NCI-H69 (cell line): ENCODE measurements around the gene SNRNP70.
"Not testable (repeated sequence)": the region's sequence is repeated elsewhere in the genome, so short reads cannot be mapped to it uniquely, and the experiment has no call there.

Experiments used
- DNase-seq: peaks from one replicate; lab custom pipeline; 2025; lab: John Stamatoyannopoulos, UW

Gene SNRNP70, protein sequence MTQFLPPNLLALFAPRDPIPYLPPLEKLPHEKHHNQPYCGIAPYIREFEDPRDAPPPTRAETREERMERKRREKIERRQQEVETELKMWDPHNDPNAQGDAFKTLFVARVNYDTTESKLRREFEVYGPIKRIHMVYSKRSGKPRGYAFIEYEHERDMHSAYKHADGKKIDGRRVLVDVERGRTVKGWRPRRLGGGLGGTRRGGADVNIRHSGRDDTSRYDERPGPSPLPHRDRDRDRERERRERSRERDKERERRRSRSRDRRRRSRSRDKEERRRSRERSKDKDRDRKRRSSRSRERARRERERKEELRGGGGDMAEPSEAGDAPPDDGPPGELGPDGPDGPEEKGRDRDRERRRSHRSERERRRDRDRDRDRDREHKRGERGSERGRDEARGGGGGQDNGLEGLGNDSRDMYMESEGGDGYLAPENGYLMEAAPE

DNA sequence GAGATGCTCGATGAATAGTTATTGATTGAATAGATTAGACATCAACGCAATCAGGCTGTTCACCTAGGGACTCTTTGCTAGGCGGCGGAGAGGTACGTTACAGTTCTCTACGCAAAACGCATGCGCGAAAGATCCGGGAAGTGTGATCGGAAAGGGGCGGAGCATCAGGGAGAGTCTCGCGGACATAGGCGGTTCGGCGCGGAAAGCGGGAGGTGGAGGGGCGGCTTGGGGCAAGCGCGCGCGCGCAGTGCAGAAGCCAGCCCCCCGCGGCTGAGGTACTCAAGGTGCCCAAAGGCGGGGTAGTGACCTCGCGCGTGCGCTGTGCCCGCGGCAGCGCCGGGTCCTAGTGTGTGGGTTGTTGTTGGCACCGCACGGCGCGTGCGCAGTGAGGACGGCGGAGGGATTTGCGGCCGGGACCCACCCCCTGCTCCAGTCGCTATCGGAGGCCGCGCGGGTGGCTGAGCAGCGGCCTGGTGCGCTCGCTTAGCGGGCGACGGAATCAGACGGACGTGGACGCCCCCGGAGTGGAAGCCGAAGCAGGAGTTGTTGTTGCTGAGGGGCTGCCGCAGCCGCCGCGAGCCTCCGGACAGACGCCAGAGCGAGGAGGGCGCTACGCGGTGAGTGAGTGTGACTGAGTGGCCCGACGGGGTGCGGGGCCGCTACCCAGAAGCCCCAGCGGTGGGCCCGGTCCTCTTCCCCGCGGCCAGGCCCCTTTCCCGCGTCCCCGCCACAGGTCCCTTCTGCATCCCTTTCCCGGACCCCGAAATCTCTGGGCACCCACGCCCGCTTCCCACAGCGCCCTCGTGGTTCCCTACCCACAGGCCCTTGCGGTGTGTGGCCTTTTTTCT lies at the start of gene SNRNP70:
Gene SNRNP70, plus strand, starts transcription at position 432 of the 848 bp plus-strand sequence. CDS start 964 bp downstream, outside the sequence.
- DNase-seq = peak; percentile 100

DNA sequence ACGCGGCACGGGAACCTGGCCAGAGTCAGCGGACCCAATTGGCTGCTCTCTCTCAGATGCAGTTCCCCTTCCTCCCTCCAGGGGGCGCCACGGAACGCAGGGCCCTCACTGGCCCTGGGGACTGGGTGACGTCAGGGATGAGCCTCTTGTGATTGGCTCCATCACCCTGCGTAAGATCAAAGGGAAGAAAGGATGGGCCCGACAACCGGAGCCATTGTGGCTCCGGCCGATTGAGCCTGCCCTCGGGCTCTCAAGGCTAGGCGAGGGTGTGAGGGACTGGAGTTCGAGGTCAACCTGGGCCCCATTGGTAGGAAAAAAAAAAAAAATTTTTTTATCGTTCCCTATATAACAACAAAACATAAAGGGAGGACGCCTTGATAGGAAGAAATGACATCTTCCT lies 48.4 kb upstream of the SNRNP70 start, which contains the start of gene CGB1:
Gene CGB1, minus strand, starts transcription at position 81 of the 400 bp plus-strand sequence. CDS start 184 bp downstream, outside the sequence.
- peak; percentile 95 for DNase-seq

DNA sequence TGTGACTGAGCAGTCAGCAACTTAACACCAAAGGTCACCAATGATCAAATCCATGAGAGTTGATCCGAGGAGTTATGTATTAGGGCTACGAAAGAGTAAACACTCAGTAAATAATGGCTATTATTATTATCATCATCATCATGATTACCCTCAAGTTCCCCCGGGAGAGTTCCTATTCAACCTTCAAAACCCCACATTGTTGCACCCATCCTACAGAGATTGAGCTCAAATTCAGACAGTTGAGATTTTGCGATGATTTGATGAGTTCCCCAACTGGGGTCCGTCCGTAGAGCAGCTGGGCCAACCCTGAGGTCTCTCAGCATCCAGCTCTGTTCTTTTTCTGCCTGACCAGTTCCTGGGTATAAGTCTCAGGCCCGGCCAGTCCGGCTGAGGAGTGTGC lies 47.1 kb upstream of the SNRNP70 start:
- not testable (repeated sequence) for DNase-seq

DNA sequence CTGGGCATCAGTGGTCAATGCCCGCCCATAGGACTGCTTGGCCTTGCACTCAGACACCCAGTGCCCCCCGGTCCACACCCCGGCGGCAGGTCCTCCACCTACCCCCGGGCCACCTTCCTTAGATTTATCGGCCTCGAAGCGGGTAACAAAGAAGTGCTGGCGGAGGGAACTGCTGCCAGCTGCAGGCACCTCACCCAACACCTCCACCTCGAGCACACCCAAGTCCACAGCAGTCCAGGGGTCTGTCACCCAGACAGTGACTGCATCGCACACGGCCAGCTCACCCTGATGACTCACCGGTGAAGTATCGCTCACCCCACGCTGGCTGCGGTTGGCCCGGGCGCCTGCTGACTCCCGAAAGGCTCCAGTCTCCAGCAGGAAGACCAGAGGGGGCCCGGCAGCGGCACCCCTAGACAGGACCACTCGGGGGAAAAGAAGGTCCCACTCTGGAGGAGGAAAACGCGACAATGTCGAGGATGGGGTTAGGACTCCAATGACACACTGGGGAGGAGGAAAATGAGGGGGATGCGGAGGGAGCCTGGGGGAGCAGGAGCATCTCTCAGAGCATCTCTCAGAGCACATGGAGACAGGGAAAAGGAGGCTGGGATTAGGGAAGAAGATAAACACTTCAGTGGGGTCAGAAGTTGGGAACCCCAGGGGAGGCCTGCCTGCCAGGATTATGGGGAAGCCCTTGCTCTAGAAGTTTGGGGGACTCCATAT lies 46.5 kb upstream of the SNRNP70 start:
- DNase-seq = not testable (repeated sequence)

DNA sequence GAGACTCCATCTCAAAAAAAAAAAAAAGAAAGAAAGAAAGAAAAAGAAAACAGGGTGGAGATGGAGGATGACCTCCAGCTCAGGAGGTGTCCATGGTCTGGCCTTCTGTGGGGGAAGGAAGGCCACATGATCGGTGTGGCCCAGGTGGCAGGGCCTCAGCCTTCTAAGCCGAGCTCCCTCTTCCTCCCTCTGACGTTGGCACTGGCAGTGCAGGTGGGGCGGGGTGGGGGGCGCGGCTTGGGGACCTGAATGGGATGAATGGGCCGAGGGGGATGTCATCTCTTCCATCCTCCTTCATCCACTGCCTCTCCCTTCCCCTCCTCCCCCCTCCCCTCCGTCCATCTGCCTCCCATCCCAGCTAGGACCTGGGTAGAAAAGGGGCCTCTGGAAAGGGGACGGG lies 45.5 kb upstream of the SNRNP70 start:
- DNase-seq = not testable (repeated sequence)

DNA sequence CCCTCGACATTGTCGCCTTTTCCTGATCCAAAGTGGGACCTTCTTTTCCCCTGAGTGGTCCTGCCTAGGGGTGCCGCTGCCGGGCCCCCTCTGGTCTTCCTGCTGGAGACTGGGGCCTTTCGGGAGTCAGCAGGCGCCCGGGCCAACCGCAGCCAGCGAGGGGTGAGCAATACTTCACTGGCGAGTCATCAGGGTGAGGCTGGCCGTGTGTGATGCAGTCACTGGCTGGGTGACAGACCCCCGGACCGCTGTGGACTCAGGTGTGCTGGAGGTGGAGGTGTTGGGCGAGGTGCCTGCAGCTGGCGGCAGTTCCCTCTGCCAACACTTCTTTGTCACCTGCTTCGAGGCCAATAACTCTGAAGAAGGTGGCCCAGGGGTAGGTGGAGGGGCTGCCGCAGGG lies 43.1 kb upstream of the SNRNP70 start:
- no peak for DNase-seq

DNA sequence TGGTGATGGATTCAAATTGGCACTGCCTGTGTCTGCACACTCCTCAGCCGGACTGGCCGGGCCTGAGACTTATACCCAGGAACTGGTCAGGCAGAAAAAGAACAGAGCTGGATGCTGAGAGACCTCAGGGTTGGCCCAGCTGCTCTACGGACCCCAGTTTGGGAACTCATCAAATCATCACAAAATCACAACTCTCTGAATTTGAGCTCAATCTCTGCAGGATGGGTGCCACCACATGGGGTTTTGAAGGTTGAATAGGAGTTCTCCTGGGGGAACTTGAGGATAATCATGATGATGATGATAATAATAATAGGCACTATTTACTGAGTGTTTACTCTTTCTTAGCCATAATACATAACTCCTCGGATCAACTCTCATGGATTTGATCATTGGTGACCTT lies 42.6 kb upstream of the SNRNP70 start:
- not testable (repeated sequence) for DNase-seq

DNA sequence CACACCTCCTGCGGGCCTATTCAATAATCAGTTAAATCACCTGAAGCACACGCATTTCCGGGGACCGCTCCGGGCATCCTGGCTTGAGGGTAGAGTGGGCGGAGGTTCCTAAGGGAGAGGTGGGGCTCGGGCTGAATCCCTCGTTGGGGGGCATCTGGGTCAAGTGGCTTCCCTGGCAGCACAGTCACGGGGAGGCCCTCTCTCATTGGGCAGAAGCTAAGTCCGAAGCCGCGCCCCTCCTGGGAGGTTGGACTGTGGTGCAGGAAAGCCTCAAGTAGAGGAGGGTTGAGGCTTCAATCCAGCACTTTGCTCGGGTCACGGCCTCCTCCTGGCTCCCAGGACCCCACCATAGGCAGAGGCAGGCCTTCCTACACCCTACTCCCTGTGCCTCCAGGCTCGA lies 41.7 kb upstream of the SNRNP70 start, which contains the start of gene CGB5:
Gene CGB5, plus strand, starts transcription at position 301 of the 400 bp plus-strand sequence. CDS start 362 bp downstream, outside the sequence.
- DNase-seq = peak; percentile 18

DNA sequence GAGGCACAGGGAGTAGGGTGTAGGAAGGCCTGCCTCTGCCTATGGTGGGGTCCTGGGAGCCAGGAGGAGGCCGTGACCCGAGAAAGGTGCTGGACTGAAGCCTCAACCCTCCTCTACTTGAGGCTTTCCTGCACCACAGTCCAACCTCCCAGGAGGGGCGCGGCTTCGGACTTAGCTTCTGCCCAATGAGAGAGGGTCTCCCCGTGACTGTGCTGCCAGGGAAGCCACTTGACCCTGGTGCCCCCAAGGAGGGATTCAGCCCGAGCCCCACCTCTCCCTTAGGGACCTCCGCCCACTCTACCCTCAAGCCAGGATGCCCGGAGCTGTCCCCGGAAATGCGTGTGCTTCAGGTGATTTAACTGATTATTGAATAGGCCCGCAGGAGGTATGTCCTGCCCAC lies 36.2 kb upstream of the SNRNP70 start, which contains the start of gene CGB8:
Gene CGB8, minus strand, starts transcription at position 101 of the 400 bp plus-strand sequence. CDS start 372 bp downstream, outside the sequence.
- not testable (repeated sequence) for DNase-seq

DNA sequence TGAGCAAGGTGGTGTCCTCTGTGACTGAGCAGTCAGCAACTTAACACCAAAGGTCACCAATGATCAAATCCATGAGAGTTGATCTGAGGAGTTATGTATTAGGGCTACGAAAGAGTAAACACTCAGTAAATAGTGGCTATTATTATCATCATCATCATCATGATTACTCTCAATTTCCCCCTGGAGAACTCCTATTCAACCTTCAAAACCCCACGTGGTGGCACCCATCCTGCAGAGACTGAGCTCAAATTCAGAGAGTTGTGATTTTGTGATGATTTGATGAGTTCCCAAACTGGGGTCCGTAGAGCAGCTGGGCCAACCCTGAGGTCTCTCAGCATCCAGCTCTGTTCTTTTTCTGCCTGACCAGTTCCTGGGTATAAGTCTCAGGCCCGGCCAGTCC lies 35.4 kb upstream of the SNRNP70 start:
- not testable (repeated sequence) for DNase-seq

DNA sequence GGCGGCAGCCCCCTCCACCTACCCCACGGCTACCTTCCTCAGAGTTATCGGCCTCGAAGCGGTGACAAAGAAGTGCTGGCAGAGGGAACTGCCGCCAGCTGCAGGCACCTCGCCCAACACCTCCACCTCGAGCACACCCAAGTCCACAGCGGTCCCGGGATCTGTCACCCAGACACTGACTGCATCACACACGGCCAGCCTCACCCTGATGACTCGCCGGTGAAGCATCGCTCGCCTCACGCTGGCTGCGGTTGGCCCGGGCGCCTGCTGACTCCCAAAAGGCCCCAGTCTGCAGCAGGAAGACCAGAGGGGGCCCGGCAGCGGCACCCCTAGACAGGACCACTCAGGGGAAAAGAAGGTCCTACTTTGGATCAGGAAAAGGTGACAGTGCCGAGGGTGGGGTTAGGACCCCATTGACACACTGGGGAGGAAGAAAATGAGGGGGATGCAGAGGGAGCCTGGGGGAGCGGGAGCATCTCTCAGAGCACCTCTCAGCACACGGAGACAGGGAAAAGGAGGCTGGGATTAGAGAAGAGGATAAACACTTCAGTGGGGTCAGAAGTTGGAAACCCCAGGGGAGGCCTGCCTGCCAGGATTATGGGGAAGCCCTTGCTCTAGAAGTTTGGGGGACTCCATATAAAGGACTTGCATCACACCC lies 34.7 kb upstream of the SNRNP70 start:
- DNase-seq = not testable (repeated sequence)

DNA sequence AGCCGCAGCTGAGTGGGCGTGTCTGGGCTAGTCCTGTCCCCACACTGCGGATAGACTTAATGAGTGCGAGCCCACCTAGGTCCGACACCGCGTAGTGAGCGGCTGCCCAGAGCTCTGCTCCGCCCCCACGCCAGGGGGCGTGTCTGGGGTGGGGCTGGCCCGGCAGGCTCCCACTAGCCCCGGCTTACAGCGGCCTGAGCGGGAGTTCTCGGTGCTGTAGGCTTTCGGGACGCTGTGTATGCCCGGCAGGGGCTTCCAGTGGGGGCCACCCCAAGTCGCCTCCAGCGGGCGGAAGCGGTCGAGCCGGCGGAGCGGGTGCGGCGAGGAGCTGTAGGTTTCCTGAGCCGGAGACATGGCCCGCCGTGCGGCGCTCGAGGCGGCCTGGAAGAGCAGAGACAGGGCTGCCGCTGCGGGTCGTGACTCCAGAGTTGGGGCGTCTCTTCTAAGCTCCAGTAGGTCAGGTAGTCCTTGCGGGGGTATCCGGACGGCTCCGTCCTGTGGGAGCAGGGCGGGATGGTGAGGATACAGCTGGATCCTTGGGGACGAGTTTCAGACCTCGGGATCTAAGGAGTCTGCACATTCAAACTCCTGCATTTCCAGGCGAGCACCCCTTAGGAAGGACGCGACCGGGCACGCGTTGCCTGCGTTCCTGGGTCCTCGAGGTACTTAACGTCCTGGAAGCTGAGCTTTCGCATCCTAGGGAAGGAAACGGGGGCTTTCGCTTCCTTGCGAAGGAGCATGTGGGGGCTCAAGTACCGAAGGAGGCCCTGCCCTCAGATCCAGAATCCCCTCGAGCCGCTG lies 28.9 kb upstream of the SNRNP70 start:
- peak; percentile 68 for DNase-seq

DNA sequence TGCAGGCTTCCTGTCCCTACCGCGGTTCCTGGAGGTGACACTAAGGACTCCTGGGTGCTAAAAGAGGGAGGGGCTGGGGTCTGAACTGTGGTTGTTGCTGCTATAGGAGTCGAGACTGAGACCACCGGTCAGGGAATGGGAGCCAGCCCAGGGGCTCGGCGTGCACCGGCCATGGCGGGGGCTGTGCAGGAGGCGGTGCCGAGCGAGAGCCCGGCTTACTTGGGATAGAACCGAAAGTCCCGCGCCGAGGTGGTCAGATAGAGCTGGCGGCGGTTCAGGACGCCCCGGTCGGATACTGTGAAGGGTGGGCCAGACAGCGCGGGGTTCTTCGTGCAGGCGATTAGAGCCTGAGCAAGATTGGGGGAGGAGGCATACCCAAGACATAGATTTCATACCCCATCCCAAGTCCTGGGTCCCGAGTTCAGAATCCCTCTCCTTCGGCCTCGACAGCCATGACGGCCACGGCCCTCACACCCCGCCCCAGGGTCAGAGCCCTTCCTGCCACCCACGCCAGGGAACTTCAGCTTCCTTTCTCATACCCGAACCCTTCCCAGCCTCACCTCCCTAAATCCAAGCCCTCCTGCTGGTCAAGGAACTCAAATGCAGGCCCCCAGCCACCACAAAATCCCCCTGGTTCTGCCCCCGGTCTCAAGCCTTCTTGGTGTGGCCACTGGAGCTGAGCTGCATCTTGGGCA lies 28.2 kb upstream of the SNRNP70 start:
- DNase-seq = not testable (repeated sequence)

DNA sequence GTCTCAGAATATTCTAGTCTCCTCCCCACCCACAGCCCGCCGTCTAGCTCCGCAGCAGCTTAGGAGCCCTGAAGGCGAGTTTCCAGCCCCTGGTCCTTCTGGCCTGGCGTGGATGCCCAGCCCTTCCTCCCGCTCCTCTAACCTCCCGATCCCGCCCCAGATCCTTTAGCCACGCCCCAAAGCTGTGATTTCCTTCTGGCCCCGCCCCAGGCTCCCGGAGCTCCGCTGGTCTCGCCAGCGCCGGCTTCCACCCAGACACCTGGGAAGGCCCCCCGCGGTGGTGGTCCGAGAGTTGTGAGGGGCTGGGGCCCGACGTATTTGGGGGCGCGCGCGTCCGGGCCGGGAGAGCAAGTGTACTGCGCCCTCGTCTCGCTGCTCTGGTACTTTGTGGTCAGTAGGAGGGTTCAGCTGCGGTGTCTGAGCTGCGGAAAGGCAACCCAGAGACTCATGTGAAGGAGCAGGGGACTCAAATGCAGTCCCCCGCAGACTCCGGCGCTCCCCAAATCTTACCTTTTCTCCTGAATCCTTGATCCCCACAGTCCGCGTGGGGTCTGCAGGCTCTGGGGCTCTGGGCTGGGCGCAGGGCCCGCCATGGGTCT lies 27.5 kb upstream of the SNRNP70 start, which contains the start of gene CGB7:
Gene CGB7, minus strand, starts transcription at position 114 of the 599 bp plus-strand sequence. CDS start 2,374 bp downstream, outside the sequence.
- DNase-seq = peak; percentile 58

DNA sequence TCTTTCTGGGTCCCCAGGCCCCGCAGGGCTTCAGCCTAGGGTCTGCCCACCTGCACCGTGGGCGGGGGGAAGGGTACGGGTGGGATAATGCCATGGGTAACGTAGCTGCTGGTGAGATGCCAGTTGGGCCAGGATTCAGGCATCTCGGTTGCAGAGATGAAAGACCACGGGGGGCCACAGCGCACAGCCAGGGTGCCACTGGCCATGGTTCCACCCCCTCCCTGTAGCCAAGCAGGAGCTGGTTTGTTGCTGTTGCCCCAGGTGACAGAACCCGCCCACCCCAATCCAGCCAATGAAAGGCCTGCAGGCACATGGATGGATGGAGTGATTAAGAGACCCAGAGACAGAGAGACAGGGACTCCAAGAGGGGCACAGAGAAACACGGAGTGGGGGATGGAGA lies 26.7 kb upstream of the SNRNP70 start:
- peak; percentile 23 for DNase-seq

DNA sequence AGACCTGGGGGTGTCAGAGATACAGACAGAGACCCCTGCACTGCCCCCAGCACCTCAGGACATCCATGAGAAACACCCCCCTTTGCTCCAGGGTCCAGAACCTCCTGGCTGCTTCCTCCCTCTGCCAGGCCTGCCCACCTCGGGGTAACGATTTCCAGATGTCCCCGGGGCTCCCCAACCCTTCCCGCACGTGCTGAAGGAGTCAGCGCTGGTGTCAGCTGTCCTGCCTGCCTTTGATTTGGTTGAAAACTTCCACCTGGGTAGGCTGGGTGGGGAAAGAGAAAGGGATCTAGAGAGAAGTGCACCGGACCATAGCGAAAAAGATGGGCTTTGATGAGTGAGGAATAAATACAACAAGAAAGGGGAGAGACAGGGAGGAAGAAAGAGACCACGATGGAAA lies 26.2 kb upstream of the SNRNP70 start:
- no peak for DNase-seq

DNA sequence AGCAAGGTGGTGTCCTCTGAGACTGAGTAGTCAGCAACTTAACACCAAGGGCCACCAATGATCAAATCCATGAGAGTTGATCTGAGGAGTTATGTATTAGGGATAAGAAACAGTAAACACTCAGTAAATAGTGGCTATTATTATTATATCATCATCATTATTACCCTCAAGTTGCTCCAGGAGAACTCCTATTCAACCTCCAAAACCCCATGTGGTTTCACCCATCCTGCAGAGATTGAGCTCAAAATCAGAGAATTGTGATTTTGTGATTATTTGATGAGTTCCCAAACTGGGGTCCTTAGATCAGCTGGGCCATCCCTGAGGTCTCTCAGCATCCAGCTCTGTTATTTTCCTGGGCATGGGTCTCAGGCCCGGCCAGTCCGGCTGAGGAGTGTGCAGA lies 24.3 kb upstream of the SNRNP70 start:
- no peak for DNase-seq

DNA sequence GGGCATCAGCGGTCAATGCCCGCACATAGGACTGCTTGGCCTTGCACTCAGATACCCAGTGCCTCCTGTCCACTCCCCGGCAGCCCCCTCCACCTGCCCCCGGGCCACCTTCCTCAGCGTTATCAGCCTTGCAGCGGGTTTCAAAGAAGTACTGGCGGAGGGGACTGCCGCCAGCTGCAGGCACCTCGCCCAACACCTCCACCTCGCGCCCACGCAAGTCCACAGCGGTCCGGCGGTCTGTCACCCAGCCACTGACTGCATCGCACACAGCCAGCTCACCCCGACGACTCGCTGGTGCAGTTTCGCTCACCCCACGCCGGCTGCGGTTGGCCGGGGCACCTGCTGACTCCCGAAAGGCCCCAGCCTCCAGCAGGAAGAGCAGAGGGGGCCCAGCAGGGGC lies 23.8 kb upstream of the SNRNP70 start:
- no peak for DNase-seq

DNA sequence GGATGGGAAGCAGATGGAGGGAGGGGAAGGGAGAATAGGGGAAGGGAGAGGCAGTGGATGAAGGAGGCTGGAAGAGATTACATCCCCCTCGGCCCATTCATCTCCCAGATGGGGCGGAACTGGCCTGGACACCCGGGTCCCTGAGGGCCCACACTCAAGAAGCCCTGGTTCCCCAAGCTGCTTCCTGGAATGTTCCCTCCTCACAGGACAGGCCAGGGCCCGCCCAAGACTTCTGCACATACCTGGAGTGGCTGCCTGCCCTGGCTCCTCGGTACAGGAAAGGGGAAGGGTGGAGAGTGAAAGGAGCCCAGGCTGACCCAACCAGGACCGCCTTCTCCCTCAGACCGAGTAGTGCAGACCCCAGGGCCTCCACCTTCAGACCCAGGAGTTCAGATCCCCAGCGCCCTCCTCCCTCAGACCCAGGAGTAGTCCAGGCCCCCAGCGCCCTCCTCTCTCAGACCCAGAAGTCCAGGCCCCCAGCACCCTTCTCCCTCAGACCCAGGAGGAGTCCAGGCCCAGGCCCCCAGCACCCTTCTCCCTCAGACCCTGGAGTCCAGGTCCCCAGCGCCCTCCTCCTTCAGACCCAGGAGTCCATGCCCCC lies 21.1 kb upstream of the SNRNP70 start:
- DNase-seq = no peak
